Subcutaneous adipose tissue (tissue), 4 donors: Measurements from ENCODE around the gene SMIM36. TPM values are rescaled to one million over a fixed set of nuclear protein-coding genes. Genes with fewer than 3 reads are reported as not detected.

Source experiments
- CTCF ChIP-seq: fragments of 450-650 bp; IDR thresholded peaks from one replicate; pipeline ENCODE4 v1.5.1; 2016; ENCODE audit warnings: low read depth, mild to moderate bottlenecking, control low read depth, antibody characterized with exemption, moderate library complexity
- total RNA-seq, 4 donors: library from RNA; depleted of rRNA; stranded (reverse); fragments of >200 nt; gene quantifications; one replicate each; pipeline ENCODE4 v1.1.0, GENCODE V29; 2016

Gene SMIM36
- total RNA-seq, result not detected

DNA sequence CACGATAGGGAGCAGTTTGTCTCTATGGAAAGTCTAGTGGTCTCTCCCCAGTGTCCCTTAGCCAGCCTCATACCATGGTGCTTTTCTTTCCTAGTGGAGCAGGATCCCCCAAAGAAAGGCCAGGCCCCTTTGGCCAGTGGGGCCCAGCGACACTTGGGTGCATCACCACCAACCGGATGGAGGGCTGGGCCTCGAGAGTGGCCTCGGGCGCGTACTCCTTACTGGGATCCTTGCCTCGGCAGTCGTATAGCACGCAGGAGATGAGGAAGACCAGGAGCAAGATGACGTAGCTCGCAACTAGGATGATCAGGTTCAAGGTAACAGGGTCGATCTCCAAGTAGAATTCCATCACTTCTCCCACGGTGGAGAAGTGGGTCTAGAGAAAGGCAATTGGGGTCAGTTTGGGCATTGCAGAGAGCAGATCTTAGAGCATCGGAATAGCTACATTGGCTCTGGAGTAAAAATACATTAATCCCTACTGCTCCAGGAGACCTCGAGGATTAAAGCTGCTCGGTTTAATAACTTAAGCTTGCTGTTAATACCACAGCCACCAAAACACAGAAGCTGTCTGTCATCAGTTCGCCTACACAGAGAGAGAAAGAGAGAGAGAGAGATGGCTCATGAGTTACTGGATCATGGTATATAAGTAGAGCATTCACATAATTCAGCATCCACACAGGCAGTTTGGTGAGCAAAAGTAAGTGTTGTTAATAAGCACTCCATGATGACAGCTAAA, at the start of gene SMIM36:
Gene SMIM36 (minus strand): TSS at position 467 of the 736 bp plus-strand sequence.
- TF ChIP-seq CTCF, result no peak

DNA sequence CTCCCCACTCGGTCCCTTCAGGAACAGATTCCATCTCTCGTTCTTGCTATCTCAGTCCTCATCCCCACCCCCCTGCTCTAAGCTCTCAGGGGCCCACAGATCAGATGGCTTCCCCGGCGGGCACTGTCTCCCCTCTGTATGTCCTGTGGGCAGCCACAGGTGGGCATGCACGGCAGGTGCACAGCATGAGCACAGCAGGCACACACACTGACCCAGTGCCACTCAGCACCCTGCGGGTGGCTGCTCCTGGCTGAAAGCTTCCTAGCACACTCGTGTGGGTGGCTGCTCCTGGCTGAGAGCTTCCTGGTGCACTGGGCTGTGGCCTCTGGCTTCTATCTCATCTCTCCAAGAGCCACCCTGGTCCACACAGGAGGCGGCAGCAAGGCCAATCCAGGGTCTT, 44.5 kb upstream of the SMIM36 start:
- no peak for TF ChIP-seq CTCF

DNA sequence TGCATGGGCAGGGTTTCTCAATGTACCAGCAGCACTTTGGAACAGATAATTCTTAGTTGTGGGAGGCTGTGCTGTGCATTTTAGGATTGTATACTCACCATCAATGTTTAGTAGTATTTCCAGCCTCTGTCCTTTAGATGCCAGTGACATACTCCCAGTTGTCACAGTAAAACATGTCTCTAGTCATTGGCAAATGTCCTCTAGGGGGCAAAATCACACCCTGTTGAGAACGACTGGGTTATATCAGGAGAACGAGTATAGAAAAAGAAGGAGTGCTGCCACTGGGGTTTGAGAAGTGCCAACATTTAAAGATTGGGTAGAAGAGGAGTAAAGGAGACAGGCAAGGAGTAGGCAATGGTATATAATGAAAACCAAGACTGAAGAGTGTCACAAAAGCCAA, 37.9 kb upstream of the SMIM36 start:
- no peak for TF ChIP-seq CTCF

DNA sequence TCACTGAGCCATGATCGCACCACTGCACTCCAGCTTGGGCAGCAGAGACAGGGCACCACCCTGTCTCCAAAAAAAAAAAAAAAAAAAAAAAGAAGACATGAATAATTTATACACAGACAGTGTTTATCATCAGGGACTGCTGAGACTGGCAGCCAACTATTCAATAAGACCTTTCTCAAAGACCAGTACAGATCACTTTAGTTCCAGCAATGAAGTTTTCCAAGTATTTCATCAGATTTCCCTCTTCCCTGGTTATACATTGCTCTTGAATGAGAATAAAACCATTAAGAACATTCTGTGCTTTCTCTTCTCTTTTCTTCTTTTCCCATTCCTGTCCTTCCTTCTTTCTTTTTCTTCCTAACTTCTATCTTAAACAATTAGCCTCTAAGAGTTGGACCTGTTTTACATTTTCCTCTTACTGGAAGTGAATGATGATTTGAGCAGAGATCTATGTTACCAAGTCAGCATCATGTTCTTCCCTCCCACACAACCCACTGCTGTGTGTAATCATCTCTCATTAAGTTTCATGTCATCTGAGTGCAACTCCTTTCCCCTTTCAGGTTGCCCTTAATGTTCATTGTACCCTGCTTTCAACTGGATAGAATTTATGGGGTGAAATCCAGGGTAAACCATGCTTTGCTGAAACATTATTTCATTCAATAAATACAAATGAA, 35.9 kb upstream of the SMIM36 start:
- no peak for TF ChIP-seq CTCF

DNA sequence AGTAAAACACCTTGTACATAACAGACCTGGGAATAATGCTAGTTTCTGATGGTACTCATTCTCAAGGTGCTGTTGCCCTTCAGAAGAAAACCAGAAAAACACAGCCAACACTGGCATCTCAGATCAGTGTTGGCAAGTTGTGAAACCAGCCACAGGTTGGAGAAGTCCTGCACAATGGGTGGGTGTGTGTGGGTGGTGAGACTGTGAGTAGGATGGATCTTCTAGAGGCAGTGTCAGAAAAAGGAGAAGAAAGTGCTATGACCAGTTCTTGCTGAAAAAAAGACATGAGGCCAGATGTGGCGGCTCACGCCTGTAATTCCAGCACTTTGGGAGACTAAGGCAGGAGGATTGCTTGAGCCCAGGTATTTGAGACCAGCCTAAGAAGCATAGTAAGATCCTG, 35.2 kb upstream of the SMIM36 start:
- TF ChIP-seq CTCF, result no peak

GRCh38 chr17:55545806-55546205, 34.6 kb upstream of the SMIM36 start:
- TF ChIP-seq CTCF, result no peak

DNA sequence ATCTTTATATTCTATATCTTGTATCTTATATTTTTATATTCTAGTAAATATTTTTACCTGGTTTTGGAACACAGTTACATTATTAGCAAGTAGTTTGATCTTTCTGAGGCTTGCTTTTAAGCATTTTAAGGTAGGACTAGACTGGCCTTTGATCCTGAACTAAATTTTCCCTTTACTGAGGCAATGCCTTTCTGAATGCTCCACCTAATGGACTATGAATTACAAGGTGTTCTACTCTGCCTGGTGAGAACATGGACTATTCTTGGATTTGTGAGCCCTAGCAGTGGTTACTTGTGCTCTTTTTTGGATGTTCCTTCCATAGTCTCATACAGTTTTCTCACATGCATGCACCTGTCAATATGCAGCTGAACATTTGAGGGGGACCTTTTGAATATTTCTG, 32.5 kb upstream of the SMIM36 start:
- TF ChIP-seq CTCF, result no peak
